Neuronal stem cell (in vitro differentiated cells): ENCODE results near the gene ARHGAP24.

ENCODE experiments used
- DNase-seq: peaks from one replicate; pipeline ENCODE4 v3.0.0-alpha.2; 2013; ENCODE audit warnings: low spot score
- H2AFZ ChIP-seq: one replicate; pipeline ENCODE4 v1.6.1; 2013; ENCODE audit warnings: mild to moderate bottlenecking, low read length, inconsistent platforms
- H2AK5ac ChIP-seq: 2 replicates; pipeline ENCODE4 v1.6.1; 2013; ENCODE audit warnings: low read depth, mild to moderate bottlenecking, inconsistent platforms, low read length, moderate library complexity, mixed read lengths
- H2BK120ac ChIP-seq: 2 replicates; pipeline ENCODE4 v1.6.1; 2013; ENCODE audit warnings: low read depth, mild to moderate bottlenecking, inconsistent platforms, low read length, moderate library complexity, mixed read lengths
- H2BK12ac ChIP-seq: one replicate; pipeline ENCODE4 v1.6.1; 2013; ENCODE audit warnings: low read length, inconsistent platforms
- H2BK15ac ChIP-seq: 2 replicates; pipeline ENCODE4 v1.6.1; 2013; ENCODE audit warnings: mild to moderate bottlenecking, low read length, inconsistent platforms, mixed read lengths
- H2BK5ac ChIP-seq: one replicate; pipeline ENCODE4 v1.6.1; 2013; ENCODE audit warnings: inconsistent platforms, mild to moderate bottlenecking, low read length, moderate library complexity
- H3K14ac ChIP-seq: one replicate; pipeline ENCODE4 v1.6.1; 2013; ENCODE audit warnings: low read length, inconsistent platforms
- H3K18ac ChIP-seq: 2 replicates; pipeline ENCODE4 v1.6.1; 2013; ENCODE audit warnings: low read length, inconsistent platforms
- H3K23ac ChIP-seq: 2 replicates; pipeline ENCODE4 v1.6.1; 2013; ENCODE audit warnings: low read depth, mild to moderate bottlenecking, mixed read lengths, low read length, inconsistent platforms; ENCODE audit not compliant: poor library complexity
- H3K27ac ChIP-seq: replicated peaks from 3 replicates; pipeline ENCODE4 v1.5.1; 2013; ENCODE audit warnings: low read length, inconsistent platforms
- H3K27me3 ChIP-seq, 3 experiments: 2 replicates each; pipeline ENCODE4 v1.6.1; 2013; ENCODE audit warnings: low read length in 3 of 3, mild to moderate bottlenecking in 2 of 3, inconsistent platforms in 1 of 3, low read depth in 1 of 3, mixed read lengths in 1 of 3, moderate library complexity in 1 of 3; ENCODE audit not compliant: control insufficient read depth in 3 of 3, insufficient read depth in 3 of 3
- H3K36me3 ChIP-seq, 2 donors: replicated peaks in 1 of 2; 2 replicates each; pipeline ENCODE4 v1.6.1; 2013; ENCODE audit warnings: low read length in 2 of 2; ENCODE audit not compliant: control insufficient read depth in 2 of 2, insufficient read depth in 2 of 2
- H3K4ac ChIP-seq: 2 replicates; pipeline ENCODE4 v1.6.1; 2013; ENCODE audit warnings: inconsistent platforms, mild to moderate bottlenecking, low read length, moderate library complexity
- H3K4me1 ChIP-seq, 2 donors: 1 replicate in 1 of 2; 2 replicates in 1 of 2; pipeline ENCODE4 v1.6.1; 2013; ENCODE audit warnings: low read length in 2 of 2, low read depth in 1 of 2; ENCODE audit not compliant: control insufficient read depth in 2 of 2, insufficient read depth in 1 of 2
- H3K4me2 ChIP-seq: one replicate; pipeline ENCODE4 v1.6.1; 2013; ENCODE audit warnings: mild to moderate bottlenecking, low read length, inconsistent platforms; ENCODE audit not compliant: insufficient read depth, poor library complexity, severe bottlenecking
- H3K4me3 ChIP-seq, 2 donors: 2 replicates each; pipeline ENCODE4 v1.5.1; 2013; ENCODE audit warnings: low read length in 2 of 2, mild to moderate bottlenecking in 2 of 2, inconsistent platforms in 1 of 2, moderate library complexity in 1 of 2
- H3K79me1 ChIP-seq: one replicate; pipeline ENCODE4 v1.6.1; 2013; ENCODE audit warnings: low read depth, mild to moderate bottlenecking, inconsistent platforms, low read length, moderate library complexity
- H3K9ac ChIP-seq: one replicate; pipeline ENCODE4 v1.6.1; 2013; ENCODE audit warnings: mild to moderate bottlenecking, low read depth, low read length, inconsistent platforms; ENCODE audit not compliant: poor library complexity
- H3K9me3 ChIP-seq, 2 donors: replicated peaks in 1 of 2; 2 replicates each; pipeline versions ENCODE3 to v1.6.1; 2013; ENCODE audit warnings: low read length in 2 of 2, mild to moderate bottlenecking in 2 of 2, inconsistent platforms in 1 of 2, low read depth in 1 of 2, mixed read lengths in 1 of 2, moderate library complexity in 1 of 2; ENCODE audit not compliant: control insufficient read depth in 2 of 2, insufficient read depth in 1 of 2
- H4K8ac ChIP-seq: one replicate; pipeline ENCODE4 v1.6.1; 2013; ENCODE audit warnings: low read depth, mild to moderate bottlenecking, inconsistent platforms, low read length, moderate library complexity
- H4K91ac ChIP-seq: one replicate; pipeline ENCODE4 v1.6.1; 2013; ENCODE audit warnings: low read length, low read depth, mild to moderate bottlenecking, inconsistent platforms; ENCODE audit not compliant: poor library complexity
- WGBS, 2 donors: extraction: QIAGEN DNeasy Blood & Tissue Kit; methylation state at CpG; one replicate each; pipeline ENCODE4 v1.1.7; 2013; ENCODE audit warnings: missing lambda C conversion rate in 2 of 2, mixed read lengths in 1 of 2; ENCODE audit not compliant: insufficient read length in 2 of 2, insufficient replicate concordance in 1 of 2; ENCODE audit errors: extremely low coverage in 2 of 2; 5-methylcytosine and 5-hydroxymethylcytosine counted together

ARHGAP24 gene

GRCh38 chr4:85734424-85734831 lies 259.5 kb downstream of the ARHGAP24 start:
- no peak overlapping the region for H3K18ac ChIP-seq
- no peak overlapping the region for H3K4me2 ChIP-seq
- H2AFZ ChIP-seq, result no peak overlapping the region
- H4K91ac ChIP-seq, result no peak overlapping the region
- H3K23ac ChIP-seq, result no peak overlapping the region
- no peak overlapping the region for H2AK5ac ChIP-seq
- no peak overlapping the region for H3K9ac ChIP-seq
- no peaks in the 10 kb centered on the region for H3K9me3 ChIP-seq
- no peak overlapping the region for H2BK120ac ChIP-seq
- H3K27ac ChIP-seq, result no peak overlapping the region
- no peak overlapping the region for H2BK12ac ChIP-seq
- no peaks in the 10 kb centered on the region for H3K79me1 ChIP-seq
- no peak overlapping the region for H3K14ac ChIP-seq
- no peak overlapping the region for H3K4me3 ChIP-seq
- H3K4ac ChIP-seq, result no peak overlapping the region
- no CpG with 5 or more reads among the region's 1 CpG for WGBS, 2 donors
- no peak for DNase-seq
- H4K8ac ChIP-seq, result no peak overlapping the region
- no peaks in the 10 kb centered on the region for H3K36me3 ChIP-seq
- H2BK5ac ChIP-seq, result no peak overlapping the region
- no peaks in the 10 kb centered on the region for H3K27me3 ChIP-seq
- H2BK15ac ChIP-seq, result no peak overlapping the region
- H3K4me1 ChIP-seq, result no peaks in the 10 kb centered on the region

- Histone ChIP-seq H3K14ac (no peak overlapping the region), H3K4me1 (no peaks in the 10 kb centered on the region), H3K9ac (no peak overlapping the region), H3K27ac (no peak overlapping the region), H3K27me3 (no peaks in the 10 kb centered on the region), H3K9me3 (no peaks in the 10 kb centered on the region), H2BK120ac (no peak overlapping the region), H2AFZ (no peak overlapping the region), H3K18ac (no peak overlapping the region), H2BK5ac (no peak overlapping the region), H2AK5ac (no peak overlapping the region), H3K36me3 (no peaks in the 10 kb centered on the region), H3K79me1 (no peaks in the 10 kb centered on the region), H3K4me2 (no peak overlapping the region), H4K91ac (no peak overlapping the region), H4K8ac (no peak overlapping the region), H3K23ac (no peak overlapping the region), H3K4ac (no peak overlapping the region), H3K4me3 (no peak overlapping the region), H2BK12ac (no peak overlapping the region), H2BK15ac (no peak overlapping the region)
- WGBS, 2 donors, result no CpG with 5 or more reads among the region's 2 CpGs
- no peak for DNase-seq
Observed at GRCh38 chr4:85736571-85736970, 261.6 kb downstream of the ARHGAP24 start.

- WGBS, 2 donors, result no CpG with 5 or more reads among the region's 1 CpG
- H2BK12ac ChIP-seq, result no peak overlapping the region
- no peak overlapping the region for H2BK5ac ChIP-seq
- no peaks in the 10 kb centered on the region for H3K79me1 ChIP-seq
- no peak overlapping the region for H3K14ac ChIP-seq
- H3K27ac ChIP-seq, result no peak overlapping the region
- H3K4ac ChIP-seq, result no peak overlapping the region
- H3K4me3 ChIP-seq, result no peak overlapping the region
- H2BK120ac ChIP-seq, result no peak overlapping the region
- H3K9me3 ChIP-seq, result no peaks in the 10 kb centered on the region
- H2BK15ac ChIP-seq, result no peak overlapping the region
- no peak overlapping the region for H3K9ac ChIP-seq
- H3K23ac ChIP-seq, result no peak overlapping the region
- no peak for DNase-seq
- no peak overlapping the region for H4K91ac ChIP-seq
- H2AK5ac ChIP-seq, result no peak overlapping the region
- peak overlapping the region; percentile 26 for H2AFZ ChIP-seq
- H3K36me3 ChIP-seq, result no peaks in the 10 kb centered on the region
- H3K4me2 ChIP-seq, result no peak overlapping the region
- H3K4me1 ChIP-seq, result peaks cover 0 to 2% of the 10 kb centered on the region in 2 donors
- H4K8ac ChIP-seq, result no peak overlapping the region
- no peak overlapping the region for H3K18ac ChIP-seq
- no peaks in the 10 kb centered on the region for H3K27me3 ChIP-seq
Observed at GRCh38 chr4:85737254-85737653, 262.3 kb downstream of the ARHGAP24 start.

GRCh38 chr4:85738721-85739120 lies 263.8 kb downstream of the ARHGAP24 start:
- Histone ChIP-seq H3K4me3 (no peak overlapping the region), H3K36me3 (no peaks in the 10 kb centered on the region), H2BK12ac (no peak overlapping the region), H4K8ac (no peak overlapping the region), H3K4me2 (no peak overlapping the region), H3K18ac (no peak overlapping the region), H3K27me3 (no peaks in the 10 kb centered on the region), H2BK120ac (no peak overlapping the region), H2BK15ac (no peak overlapping the region), H3K9me3 (no peaks in the 10 kb centered on the region), H3K4me1 (peaks cover 0 to 2% of the 10 kb centered on the region in 2 donors), H4K91ac (no peak overlapping the region), H3K14ac (no peak overlapping the region), H2AK5ac (no peak overlapping the region), H3K27ac (no peak overlapping the region), H3K79me1 (no peaks in the 10 kb centered on the region), H2AFZ (no peak overlapping the region), H3K9ac (no peak overlapping the region), H2BK5ac (no peak overlapping the region), H3K4ac (no peak overlapping the region), H3K23ac (no peak overlapping the region)
- no CpG with 5 or more reads among the region's 2 CpGs for whole genome bisulfite sequencing, 2 donors
- no peak for DNase-seq
